ENCODE results near the gene FIGNL2.

Gene FIGNL2

DNA sequence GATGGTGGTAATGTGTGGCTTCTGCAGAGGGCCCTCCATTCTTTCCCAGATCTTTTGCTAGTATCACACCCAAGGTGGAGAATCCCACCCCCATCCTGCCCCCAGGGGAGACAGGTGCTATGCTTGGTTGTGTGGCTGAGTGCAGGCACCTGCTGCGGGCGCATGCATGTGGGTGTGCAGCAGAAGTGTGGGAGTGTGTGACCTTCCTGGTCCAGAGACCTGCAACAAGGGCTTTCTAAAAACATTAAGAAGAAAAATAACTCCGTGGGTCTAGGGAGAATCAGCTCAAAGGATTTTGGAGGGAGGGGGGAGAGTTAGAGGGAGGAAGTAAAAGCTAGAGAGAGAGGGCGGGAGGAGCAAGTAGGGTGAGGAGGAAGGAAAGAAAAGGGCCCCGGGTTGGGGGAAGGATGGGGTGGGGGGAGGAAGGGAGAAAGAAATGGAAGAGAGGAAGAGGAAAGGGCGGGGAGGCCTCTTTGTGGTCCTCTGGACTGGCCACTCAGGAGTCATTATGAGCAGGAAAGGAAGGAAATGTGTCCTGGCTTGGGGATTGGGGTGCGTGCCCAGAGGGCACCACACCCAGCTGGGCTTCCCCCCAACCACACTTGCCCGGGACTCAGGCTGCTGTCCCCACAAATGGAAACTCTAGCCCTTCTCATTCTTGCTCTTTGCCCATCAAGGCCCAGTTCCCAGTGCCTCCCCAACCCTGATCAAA lies 3.1 kb upstream of the FIGNL2 start:
- DNase-seq = no peak

DNA sequence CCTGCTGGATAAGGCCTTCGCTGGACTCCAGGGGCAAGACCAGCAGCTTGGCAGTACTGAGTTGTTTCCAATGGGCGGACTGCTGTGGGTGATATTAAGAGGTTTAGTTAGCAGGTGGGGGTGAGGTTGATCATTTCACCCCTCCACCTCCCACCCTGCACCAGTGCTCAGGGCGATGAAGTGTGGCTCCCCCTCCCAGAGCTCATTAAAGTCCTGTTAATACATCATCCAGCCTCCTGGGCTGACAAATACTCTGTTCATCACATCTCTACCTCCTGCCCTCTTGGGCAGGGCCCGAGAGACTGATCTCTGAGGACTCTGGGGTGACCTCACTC lies 2.4 kb upstream of the FIGNL2 start:
- no peak for DNase-seq

DNA sequence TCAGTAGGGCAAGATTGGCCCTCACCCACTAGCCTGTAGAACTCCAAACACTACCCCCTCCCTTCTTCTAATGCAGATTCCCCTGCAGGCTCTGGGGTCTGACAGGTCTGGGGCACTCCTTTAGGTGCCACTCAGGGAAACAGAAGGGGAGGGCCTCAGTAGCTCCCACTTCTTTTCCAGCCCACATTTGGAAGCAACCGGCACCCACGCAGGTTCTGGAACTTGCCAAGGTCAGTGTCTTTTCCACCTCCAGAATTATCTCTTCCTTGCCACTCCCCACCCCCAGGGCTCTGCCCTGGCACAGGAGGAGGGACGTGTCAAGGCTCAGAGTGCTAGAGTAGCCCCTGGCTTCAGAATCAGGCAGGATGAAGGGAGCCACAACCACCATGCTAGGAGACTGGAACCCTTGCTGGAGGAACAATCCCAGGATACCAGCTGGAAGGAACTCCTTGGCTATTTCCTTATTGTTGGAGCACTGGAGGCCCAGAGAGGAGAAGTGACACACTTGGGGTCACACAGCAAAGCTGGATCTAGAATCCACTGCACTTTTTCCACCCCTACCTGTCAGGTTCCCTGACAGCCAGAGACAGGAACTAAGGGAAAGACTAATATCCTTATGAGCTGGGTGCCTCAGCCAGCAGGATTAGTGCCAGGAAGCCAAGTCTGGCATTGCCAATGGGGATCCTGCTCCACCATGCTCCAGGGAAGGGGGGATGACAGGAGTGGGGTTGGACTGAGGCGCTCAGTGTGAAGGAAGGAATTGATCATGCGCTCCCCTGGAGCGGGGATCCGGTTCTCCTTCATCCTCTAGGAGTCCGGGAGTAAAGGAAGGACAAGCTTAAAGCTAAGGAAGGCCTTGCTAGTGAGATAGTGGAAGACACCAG lies 1.8 kb upstream of the FIGNL2 start:
- DNase-seq = no peak

DNA sequence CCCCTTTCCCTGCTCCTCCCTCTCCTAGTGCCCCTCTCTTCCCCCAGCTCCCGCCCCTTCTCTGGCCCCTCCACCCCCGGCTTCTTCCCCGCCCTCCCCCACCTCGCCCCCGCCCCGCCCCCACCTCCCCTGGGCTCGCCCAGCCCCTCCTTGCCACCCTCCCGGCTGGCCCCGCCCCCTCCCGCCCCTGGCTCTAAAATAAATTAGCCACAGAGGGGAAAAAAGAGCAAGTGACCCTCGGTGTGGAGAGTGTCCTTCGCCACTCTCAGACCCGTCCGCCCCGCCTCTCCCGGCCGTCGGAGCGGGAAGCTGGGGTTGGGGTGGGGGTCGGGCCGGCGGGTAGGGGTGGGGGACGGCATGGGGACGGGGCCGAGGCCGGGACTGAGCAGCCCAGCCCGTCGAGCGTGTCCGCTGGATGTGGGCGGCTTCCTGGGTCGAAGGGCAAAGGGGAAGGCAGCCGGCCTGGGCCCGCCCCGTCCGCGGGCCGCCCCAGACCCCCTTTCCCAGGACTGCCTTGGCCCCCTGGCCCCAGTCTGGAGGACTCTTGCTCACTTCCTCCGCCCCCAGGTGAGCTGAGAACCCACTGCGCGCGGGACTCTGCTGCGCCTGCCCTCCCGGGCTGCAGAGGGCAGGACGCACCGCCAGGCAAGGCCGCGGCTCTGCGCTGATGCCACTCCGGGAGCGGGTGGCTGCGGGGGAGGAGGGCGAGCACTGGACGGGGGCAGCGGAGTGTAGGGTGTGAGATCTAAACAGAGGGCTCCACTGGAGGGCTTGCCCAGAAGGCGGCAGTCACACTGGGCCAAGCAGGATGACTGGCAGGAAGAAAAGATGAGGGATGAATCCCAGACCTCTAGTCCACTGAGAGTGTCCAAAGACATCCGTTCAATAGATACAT lies 570 bp upstream of the FIGNL2 start:
- no peak for DNase-seq

DNA sequence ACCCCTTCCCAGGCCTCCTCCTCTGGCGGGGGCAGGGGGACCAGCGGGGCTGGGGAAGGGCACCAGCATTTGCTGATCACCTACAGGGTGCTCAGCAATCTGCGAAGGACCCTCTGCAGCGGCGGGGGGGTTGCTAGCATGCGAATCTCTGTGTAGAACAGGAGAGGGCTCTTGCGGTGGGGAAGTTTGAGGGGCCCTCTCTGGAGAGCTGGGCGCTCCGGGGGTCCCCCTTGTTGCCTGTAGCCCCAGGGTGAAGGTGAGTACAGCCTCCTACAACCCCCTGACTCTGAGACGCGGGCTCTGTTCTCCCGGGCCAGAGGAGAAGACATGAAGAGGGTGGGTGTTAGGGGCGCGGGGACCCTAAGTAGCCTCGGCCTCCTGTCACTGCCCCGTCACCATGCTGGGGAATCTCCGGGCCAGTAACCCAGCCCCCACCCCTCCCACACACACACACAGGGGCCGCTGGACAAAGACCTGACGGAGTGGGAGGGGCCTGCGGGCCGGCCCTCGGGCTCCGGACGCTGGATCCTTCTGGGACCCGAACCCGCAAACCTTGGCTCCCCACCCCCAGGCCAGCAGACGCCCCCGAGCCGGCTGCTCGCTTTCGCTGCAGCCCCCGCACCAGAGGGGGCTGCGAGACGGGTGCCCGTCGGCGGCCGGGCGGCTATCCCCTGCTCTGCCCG lies 734 bp downstream of the FIGNL2 start:
- no peak for DNase-seq

DNA sequence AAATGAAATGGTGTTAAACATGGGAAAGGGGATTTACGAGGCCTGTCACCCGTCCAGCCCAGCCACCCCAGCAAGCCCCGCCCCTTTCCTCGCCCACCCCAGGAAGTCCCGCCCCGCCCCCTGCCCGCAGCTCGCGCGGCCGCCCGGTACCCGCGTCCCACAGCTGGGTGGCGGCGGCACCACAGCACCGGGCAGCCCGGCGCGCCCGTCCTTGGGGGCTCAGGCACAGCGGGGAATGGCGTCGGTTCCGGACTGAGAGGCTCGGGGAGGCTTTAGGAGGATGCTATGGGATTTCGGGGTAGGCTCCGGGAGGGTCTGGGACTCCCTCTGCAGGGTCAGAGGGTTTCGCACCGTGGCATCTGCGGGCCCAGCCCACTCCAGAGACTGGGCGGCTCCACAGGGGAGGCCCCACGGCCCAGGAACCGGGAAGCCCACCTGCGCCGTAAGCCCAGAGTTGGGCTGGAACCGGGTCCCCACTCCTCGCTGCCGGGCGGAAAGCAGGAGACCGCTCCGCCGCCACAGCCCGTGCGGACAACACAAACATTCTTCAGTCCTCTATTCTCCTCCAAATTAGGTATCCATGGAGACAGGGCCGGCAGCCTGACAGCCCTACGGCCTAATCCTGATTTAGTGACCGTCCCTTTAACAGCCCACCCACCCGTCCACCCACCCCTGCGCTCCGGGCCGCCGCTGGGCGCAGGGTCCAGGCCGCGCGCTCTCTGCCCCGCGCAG lies 1.4 kb downstream of the FIGNL2 start:
- DNase-seq = no peak

DNA sequence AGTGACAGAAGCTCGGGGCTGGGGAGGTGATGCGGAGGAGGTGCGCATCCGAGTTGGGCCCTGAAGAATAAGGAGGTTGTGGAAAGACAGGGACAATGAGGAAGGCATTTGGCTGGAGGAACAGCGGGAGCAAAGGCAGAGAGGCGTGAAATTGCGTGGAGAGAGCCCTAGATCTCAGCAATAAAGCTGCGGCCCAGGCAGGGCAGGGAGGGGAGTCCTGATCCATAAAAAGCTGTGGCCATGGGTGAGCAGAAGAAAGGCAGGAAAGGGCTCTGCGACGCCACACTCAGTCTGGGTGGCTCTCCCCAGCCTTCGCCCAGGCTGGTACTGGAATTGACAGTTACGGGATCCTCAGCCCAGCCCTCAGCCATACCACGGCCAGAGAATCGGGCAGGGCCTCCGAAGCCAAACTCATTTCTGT lies 2.2 kb downstream of the FIGNL2 start:
- no peak for DNase-seq

DNA sequence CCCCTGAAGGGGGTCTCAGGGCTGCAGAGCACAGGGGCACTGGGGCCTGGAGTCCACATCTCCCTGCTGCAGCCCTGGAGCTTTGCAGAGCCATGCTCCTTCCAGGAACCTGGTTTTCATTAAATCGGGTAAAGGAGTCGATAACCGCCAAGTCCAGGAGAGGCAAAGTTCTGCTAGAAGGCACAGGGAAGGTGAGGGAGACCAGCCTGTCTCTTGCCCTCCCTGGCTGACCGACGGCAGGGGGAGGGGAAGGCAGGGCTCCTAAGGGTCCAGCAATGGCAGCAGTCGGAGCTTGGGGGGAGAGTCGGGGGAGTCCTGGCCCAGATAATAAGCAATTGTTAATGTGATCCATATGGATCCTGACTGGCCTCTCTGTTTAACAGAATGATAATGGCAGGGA lies 3.0 kb downstream of the FIGNL2 start:
- no peak for DNase-seq

DNA sequence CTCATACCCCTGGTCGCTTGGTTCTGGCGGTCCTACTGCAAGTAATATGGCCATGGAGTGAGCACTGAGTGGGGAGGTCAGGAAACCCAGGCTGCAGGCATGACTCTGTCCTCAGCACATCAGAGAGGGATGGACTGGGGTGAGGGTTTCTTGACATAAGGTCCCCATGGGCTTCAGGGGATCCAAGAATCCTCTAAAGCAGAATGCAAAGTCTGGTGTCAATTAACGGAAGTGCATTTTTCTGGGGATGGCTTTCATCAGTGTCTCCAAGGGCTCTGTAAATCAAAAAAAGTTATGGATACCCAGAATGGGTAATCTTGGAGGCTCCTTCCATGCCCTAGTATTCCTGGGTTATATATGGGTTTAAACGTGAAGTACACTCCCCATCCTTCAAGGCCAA lies 3.7 kb downstream of the FIGNL2 start:
- no peak for DNase-seq

DNA sequence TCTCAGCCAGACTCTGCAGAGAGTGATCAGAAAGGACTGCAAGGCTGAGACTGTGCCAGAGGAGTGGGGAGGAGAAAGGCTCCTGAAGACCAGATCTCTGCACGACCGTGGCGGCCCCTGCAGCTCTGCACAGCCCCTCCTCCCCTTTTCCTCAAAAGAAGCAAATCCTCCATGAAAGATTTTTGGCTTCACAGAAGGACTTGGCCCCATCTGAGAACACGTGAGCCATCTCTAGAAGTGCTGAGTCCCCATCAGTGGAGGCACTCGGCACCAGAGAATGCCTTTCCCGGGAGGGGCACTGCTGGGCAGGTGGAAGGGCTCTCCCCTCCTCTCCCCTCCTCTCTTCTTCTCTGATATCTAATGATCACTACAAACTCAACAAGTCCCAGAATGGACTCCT lies 6.8 kb downstream of the FIGNL2 start:
- no peak for DNase-seq

DNA sequence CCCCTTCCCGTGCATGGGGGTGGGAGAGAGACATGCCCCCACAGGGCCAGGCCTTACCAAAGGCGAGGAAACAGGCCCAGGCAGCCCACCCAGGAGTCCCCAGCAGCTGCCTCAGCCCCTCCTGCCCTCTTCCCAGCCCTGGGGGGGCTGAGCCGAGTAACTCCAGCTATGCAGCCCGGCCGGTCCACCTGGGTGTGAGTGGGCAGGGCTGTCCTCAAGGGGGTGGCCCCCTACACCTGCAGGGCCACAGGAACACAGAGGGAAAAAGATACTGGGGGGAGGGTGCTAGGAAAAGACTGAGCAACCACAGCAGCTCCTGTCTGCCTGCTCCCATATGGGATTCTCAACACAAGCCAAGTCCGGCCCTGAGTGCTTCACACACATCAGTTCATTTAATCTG lies 7.6 kb downstream of the FIGNL2 start:
- no peak for DNase-seq

DNA sequence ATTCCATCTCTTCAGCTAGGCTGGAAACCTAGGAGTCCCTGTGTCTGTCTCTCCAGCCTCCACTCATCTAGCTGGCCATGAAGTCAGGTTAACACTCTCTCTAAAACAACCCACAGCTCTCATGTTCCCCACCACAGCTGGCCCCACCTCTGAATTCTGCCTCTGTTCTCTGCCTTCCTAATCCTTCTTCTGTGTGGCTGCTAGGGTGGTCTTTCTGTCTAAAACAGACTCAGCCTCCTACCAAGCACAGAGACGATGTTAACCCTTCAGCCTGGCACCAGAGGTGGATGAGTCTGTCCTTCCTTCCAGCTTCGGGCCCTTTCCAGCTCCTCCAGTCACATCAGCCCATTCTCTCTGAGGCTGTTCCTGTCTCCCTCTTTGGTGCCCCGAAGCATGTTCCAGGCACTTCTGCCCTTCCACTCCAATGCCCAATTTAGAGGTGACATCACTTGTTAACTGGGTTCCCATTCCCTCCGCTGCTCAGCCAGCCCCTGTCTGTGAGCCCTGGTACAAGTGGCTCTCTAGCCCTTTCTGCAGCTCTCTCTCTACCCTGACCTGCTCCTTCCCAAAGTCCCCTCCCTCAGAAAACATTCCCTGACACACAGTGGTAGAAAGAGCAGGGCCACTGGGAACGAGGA lies 9.1 kb downstream of the FIGNL2 start:
- DNase-seq = no peak

DNA sequence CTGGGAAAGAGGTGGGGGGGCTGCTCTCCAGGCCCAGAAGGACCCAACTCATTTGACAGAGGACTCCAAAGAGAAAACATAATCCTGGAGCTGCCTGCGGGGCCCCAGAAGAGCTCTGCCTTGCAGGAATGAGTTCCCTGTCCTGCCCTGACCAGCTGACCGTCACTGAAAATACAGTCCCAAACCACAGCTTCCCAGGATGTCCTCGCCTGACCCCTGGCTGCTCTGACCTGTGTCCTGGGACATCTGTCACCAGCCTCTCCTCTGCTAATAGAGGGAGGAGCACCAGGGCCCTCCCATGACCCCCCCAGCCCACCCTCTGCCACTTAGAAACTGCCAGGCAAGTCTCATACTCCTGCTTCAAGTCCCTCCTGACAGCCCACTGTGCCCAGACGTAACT lies 9.8 kb downstream of the FIGNL2 start:
- no peak for DNase-seq

DNA sequence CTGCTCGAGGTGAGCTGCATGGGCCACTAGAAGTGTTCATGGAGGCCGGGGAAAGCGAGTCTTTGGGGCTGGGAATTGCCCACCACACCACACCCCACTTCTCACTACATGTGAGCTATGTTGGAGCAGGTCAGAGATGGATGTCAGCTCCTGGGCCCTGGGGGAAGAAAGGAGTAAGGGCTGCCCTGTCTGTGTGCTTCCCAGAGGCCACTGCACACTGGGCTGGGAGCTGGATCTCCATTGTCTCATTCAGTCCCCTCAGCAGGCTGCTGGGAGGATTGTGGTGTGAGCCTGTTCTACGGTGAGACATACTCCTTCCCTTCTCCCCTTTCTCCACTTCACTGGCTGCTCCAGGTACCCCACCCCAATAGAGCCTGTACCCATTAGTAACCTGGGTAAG lies 10.5 kb downstream of the FIGNL2 start:
- DNase-seq = no peak

DNA sequence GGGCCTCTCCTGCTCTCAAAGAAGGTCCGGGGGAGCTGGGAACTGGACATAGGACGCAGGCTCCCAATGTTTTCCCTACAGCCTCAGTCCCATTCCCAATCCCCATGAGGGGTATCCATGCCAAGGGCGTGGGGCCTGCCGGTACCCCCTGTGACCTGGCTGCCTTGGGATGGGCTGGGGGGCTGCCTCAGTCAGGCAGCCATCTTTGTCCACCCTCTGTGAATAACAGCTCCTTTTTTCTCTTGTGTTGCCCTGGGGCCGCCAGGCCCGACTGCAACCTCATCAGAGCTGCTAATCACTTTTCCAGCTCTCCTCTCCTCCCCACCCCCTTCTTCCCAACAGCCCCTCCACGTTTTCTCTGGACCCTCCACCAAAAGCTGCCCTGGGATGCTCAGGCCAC lies 11.2 kb downstream of the FIGNL2 start:
- no peak for DNase-seq

DNA sequence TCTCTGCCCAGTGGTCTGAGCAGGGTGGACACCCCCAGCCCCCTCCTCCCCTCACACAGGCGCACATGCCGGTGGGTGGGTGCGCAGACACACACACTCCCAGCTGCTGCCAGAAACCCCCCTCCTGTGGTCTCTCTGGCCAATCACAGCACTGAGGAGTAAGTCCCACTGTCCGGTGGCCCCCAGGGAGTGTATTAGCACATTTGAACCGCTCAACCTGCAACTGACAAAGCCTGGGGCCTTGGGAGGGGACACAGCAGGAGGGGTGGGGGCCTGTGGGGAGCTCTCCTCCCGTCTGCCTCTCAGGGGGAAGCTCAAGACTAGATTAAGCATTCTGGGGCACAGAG lies 11.7 kb downstream of the FIGNL2 start:
- DNase-seq = no peak

DNA sequence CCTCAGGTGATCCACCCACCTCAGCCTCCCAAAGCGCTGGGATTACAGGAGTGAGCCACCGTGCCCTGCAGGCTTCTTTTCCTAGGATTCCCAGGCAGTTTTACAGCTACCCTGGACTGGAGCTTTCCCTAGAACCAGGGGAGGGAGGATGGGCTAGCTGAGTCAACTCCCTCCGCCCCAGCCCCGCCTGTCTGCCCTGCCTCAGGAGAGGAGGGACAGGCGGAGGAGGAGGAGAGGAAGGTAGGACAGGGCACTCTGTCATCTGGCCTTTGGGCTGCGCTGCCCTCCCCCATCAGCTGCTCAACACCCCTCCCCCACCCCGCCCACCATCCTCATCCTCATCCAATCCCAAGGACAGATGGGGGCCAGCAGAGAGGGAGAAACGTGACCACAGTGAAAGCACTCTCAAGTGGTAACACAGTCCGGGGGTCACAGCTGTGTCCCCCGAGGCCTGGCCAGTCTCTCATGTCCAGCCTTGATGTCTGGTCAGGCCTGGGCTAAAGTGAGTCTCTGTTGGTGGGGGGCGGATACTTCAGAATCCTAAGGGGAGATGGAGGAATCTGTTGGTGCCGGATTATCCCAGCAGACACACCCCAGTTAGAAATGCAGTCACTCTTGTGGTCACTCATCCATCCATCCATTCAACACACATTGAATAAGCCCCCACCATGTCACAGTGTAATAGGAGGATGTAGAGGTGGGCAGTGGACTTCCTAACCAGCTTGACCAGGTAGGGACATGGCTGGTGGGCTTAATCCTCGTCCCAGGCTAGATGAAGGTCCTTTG lies 12.3 kb downstream of the FIGNL2 start:
- no peak for DNase-seq

DNA sequence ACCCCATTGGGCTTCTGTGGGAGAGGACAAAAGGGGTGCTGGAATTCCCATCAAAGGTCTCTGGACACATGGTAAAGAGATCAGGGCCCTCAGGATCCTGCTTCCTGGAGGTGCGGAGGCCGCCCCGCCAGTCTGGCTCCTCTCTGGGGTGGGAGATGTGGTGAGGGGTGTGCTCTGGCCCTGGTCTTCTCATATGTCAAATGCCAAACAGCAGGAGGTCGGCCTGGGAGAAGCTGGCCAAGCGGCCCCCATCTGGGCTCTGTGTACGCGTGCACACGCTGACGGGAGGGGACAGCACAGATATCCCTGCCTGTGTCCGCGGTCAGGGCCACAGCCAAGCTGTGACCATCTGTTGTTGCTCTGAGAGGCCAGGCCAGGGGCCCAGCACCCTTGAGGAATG lies 14.1 kb downstream of the FIGNL2 start:
- DNase-seq = no peak

DNA sequence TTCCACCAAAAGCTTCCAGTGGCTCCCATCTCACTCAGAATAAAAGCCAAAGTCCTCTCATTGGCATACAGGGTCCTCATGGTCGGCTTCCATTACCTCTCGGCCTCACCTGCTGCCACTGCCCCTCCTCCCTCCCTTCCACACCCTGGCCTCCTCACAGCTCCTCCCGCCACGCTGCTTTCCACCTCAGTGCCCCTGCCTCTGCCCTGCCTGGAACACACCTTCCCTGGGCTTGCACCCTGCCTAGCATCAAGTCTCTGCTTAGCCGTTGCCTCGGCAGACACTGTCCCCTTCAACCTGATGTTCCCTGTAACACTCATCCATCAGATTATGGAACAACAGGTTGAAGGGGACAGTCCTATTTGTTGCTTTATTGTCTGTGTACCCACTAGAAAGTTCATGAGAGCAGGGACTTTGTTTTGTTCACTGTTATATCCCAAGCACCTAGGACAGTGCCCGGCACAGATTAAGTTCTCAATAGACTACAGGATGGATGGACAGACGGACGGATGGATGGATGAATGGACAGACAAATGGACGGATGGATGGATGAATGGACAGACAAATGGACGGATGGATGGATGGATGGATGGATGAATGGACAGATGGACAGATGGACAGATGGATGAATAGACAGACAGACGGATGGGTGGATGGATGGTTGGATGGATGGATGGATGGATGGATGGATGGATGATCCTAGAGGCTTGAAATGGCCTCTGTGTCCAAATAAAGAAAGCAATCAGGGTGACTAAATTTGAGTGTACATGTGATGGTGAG lies 14.9 kb downstream of the FIGNL2 start:
- DNase-seq = no peak
